Measurements from ENCODE around the gene SIAH2. TPM values are rescaled to one million over a fixed set of nuclear protein-coding genes. Genes with fewer than 3 reads are reported as not detected.

SIAH2 gene
- total and polyA plus RNA-seq, 4 donors = 7.5 to 37.9 (median 21.9) TPM

GRCh38 chr3:150793641-150794040 is 30.7 kb upstream of the SIAH2 start:
- H3K4me1 ChIP-seq (ENCODE audit: control insufficient read depth in 5 of 5, insufficient read depth in 5 of 5, low read length in 5 of 5) = no peaks in the 10 kb centered on the region

GRCh38 chr3:150790629-150791028 is 27.7 kb upstream of the SIAH2 start:
- no peak for TF ChIP-seq CTCF (IDR thresholded peaks at IDR 0.05; ENCODE audit: control extremely low read depth, extremely low read depth)
- no peak overlapping the region for H3K27ac ChIP-seq (ENCODE audit: low read depth in 1 of 2, low read length in 1 of 2)
- H3K4me3 ChIP-seq = no peak overlapping the region
- peaks cover 0 to 3% (median 0%) of the 10 kb centered on the region in 3 donors for H3K27me3 ChIP-seq (ENCODE audit: control insufficient read depth in 3 of 3, insufficient read depth in 3 of 3, low read length in 2 of 3)
- H3K9ac ChIP-seq (ENCODE audit: insufficient read depth in 1 of 2, low read length in 2 of 2) = no peak overlapping the region
- no peak for ATAC-seq (ENCODE audit: insufficient read depth, low FRiP score)
- no peaks in the 10 kb centered on the region for H3K36me3 ChIP-seq (ENCODE audit: control insufficient read depth in 4 of 4, insufficient read depth in 4 of 4, low read length in 4 of 4)
- H3K9me3 ChIP-seq (ENCODE audit: control insufficient read depth in 4 of 4, insufficient read depth in 3 of 4, low read length in 3 of 4) = peaks cover 0 to 2% (median 0%) of the 10 kb centered on the region in 4 donors
- DNase-seq = no peak
- H3K4me1 ChIP-seq (ENCODE audit: control insufficient read depth in 5 of 5, insufficient read depth in 5 of 5, low read length in 5 of 5) = no peaks in the 10 kb centered on the region

More at GRCh38 chr3:150793641-150794040, 30.7 kb upstream of the SIAH2 start:
- no peak overlapping the region for H3K4me3 ChIP-seq
- H3K36me3 ChIP-seq (ENCODE audit: control insufficient read depth in 4 of 4, insufficient read depth in 4 of 4, low read length in 4 of 4) = no peaks in the 10 kb centered on the region
- H3K27ac ChIP-seq (ENCODE audit: low read depth in 1 of 2, low read length in 1 of 2) = no peak overlapping the region
- no peak for TF ChIP-seq CTCF (IDR thresholded peaks at IDR 0.05; ENCODE audit: control extremely low read depth, extremely low read depth)
- H3K9ac ChIP-seq (ENCODE audit: insufficient read depth in 1 of 2, low read length in 2 of 2) = no peak overlapping the region
- peaks cover 0 to 2% (median 0%) of the 10 kb centered on the region in 4 donors for H3K9me3 ChIP-seq (ENCODE audit: control insufficient read depth in 4 of 4, insufficient read depth in 3 of 4, low read length in 3 of 4)
- WGBS, 2 donors = 79 to 88% methylated on average over 4 of the region's 4 CpGs
- DNase-seq (no peak), ATAC-seq (ENCODE audit: insufficient read depth, low FRiP score) (no peak)
- no peaks in the 10 kb centered on the region for H3K27me3 ChIP-seq (ENCODE audit: control insufficient read depth in 3 of 3, insufficient read depth in 3 of 3, low read length in 2 of 3)

- H3K27ac ChIP-seq (ENCODE audit: low read depth in 1 of 2, low read length in 1 of 2) = no peak overlapping the region
- H3K9me3 ChIP-seq (ENCODE audit: control insufficient read depth in 4 of 4, insufficient read depth in 3 of 4, low read length in 3 of 4) = peaks cover 0 to 2% (median 0%) of the 10 kb centered on the region in 4 donors
- no peak for TF ChIP-seq CTCF (IDR thresholded peaks at IDR 0.05; ENCODE audit: control extremely low read depth, extremely low read depth)
- no peak overlapping the region for H3K9ac ChIP-seq (ENCODE audit: insufficient read depth in 1 of 2, low read length in 2 of 2)
- H3K4me1 ChIP-seq (ENCODE audit: control insufficient read depth in 5 of 5, insufficient read depth in 5 of 5, low read length in 5 of 5) = no peaks in the 10 kb centered on the region
- no peak overlapping the region for H3K4me3 ChIP-seq
- no peak for ATAC-seq (ENCODE audit: insufficient read depth, low FRiP score)
- peaks cover 0 to 3% (median 0%) of the 10 kb centered on the region in 3 donors for H3K27me3 ChIP-seq (ENCODE audit: control insufficient read depth in 3 of 3, insufficient read depth in 3 of 3, low read length in 2 of 3)
- no peak for DNase-seq
- H3K36me3 ChIP-seq (ENCODE audit: control insufficient read depth in 4 of 4, insufficient read depth in 4 of 4, low read length in 4 of 4) = no peaks in the 10 kb centered on the region
- 68 to 77% methylated on average over 4 of the region's 4 CpGs for whole genome bisulfite sequencing, 2 donors
These were observed 26.5 kb upstream of the SIAH2 start for GRCh38 chr3:150789451-150789850.
